22Rv1 (cell line): ENCODE results near the gene AGTRAP.

Source experiments
- CTCF ChIP-seq: fragments of 450-650 bp; IDR thresholded peaks from 2 replicates; pipeline ENCODE4 v1.5.1; 2017; ENCODE audit warnings: mild to moderate bottlenecking
- ZFX ChIP-seq: fragments of 450-650 bp; IDR thresholded peaks from 2 replicates; pipeline ENCODE4 v1.6.1; 2017; ENCODE audit warnings: antibody characterized with exemption, borderline replicate concordance

- TF ChIP-seq ZFX (no peak), CTCF (no peak)
Observed at GRCh38 chr1:11771481-11772043, 35.6 kb downstream of the AGTRAP start.
